Testis (tissue), 3 donors: ENCODE data around the gene RABGAP1L. TPM values are rescaled to one million over a fixed set of nuclear protein-coding genes. Genes with fewer than 3 reads are reported as not detected.
"Not testable (repeated sequence)": the region's sequence is repeated elsewhere in the genome, so short reads cannot be mapped to it uniquely, and the experiment has no call there.

Experiments
- DNase-seq: peaks from one replicate; pipeline ENCODE4 v3.0.0-alpha.2; 2019
- H3K27ac ChIP-seq, 2 donors: fragments of 200-600 bp; sonication (generic); one replicate each; pipeline ENCODE4 v1.5.1; 2019
- H3K27me3 ChIP-seq: fragments of 200-600 bp; sonication (generic); one replicate; pipeline ENCODE4 v1.5.1; 2019
- H3K36me3 ChIP-seq: fragments of 200-600 bp; sonication (generic); one replicate; pipeline ENCODE4 v1.5.1; 2017; ENCODE audit warnings: low read depth; ENCODE audit errors: missing control alignments
- H3K4me1 ChIP-seq: fragments of 200-600 bp; sonication (generic); one replicate; pipeline ENCODE4 v1.5.1; 2019
- H3K4me3 ChIP-seq, 2 donors: fragments of 200-600 bp; sonication (generic); one replicate each; pipeline ENCODE4 v1.5.1; 2017 to 2019
- H3K9me3 ChIP-seq: fragments of 200-600 bp; sonication (generic); one replicate; pipeline ENCODE4 v1.5.1; 2017
- POLR2A ChIP-seq: fragments of 450-650 bp; IDR thresholded peaks from one replicate; pipeline ENCODE4 v1.6.1; 2017; ENCODE audit warnings: antibody characterized with exemption, mild to moderate bottlenecking, moderate library complexity
- WGBS, 2 donors: methylation state at CpG; one replicate each; pipeline ENCODE4 v1.1.5; 2018; 5-methylcytosine and 5-hydroxymethylcytosine counted together
- intact Hi-C: fragments of 100-400 bp; cut with DNase I; formaldehyde crosslinking; loops from one replicate; pipeline ENCODE4 v1.15.1; 2023; ENCODE audit warnings: low total_unique reads
- polyA plus RNA-seq: library from polyadenylated mRNA; stranded (reverse); fragments of 350-450 nt; fragmentation: Illumina TruSeq; extraction: RNeasy Lipid Tissue Mini Kit (QIAGEN cat#74804); gene quantifications from one replicate; pipeline ENCODE4 v1.2.3, GENCODE V29; 2014; ENCODE audit warnings: low read depth, low replicate concordance; ENCODE audit not compliant: insufficient read depth
- total RNA-seq, 2 donors: library from RNA; depleted of rRNA; stranded (reverse); fragments of >200 nt; gene quantifications; one replicate each; pipeline ENCODE4 v1.2.3, GENCODE V29; 2016
- TF ChIP-seq, protein P1 (sequence below), 3 experiments: fragments of 450-650 bp in 2 of 3; fragments of 200-600 bp in 1 of 3; sonication (generic) in 1 of 3; IDR thresholded peaks; one replicate each; pipeline ENCODE4 v1.5.1; 2016 to 2019; ENCODE audit warnings: antibody characterized with exemption in 3 of 3, mild to moderate bottlenecking in 2 of 3, moderate library complexity in 1 of 3

The RABGAP1L gene
- total and polyA plus RNA-seq, 3 donors from 2014 or later = 40.5 to 53.1 (median 49.5) TPM

DNA sequence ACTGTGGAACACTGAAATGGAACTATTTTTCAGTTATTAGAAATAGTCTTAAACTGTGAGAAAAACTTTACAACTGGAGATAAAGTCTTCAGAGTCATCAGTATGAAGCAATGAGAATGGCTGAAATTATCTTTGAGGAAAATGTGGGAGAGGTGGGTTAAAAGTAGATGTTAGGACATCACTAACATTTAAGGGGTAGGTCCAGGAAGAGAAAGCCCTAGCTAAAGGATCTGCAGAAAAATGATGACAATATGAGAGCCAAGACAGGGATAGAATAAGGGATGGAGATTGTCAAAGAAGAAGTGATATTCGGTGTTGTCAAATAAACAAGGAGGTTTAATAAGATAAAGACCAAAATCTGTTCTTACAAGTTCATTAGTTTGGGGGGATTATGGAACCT lies 165.2 kb downstream of the RABGAP1L start:
- TF ChIP-seq POLR2A = no peak
- TF ChIP-seq, protein P1, sequence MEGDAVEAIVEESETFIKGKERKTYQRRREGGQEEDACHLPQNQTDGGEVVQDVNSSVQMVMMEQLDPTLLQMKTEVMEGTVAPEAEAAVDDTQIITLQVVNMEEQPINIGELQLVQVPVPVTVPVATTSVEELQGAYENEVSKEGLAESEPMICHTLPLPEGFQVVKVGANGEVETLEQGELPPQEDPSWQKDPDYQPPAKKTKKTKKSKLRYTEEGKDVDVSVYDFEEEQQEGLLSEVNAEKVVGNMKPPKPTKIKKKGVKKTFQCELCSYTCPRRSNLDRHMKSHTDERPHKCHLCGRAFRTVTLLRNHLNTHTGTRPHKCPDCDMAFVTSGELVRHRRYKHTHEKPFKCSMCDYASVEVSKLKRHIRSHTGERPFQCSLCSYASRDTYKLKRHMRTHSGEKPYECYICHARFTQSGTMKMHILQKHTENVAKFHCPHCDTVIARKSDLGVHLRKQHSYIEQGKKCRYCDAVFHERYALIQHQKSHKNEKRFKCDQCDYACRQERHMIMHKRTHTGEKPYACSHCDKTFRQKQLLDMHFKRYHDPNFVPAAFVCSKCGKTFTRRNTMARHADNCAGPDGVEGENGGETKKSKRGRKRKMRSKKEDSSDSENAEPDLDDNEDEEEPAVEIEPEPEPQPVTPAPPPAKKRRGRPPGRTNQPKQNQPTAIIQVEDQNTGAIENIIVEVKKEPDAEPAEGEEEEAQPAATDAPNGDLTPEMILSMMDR (IDR thresholded peaks at IDR 0.05) = no peak
- Histone ChIP-seq H3K9me3 (no peaks in the 10 kb centered on the region), H3K4me3 (no peak overlapping the region), H3K27ac (no peak overlapping the region), H3K36me3 (no peaks in the 10 kb centered on the region), H3K27me3 (no peaks in the 10 kb centered on the region), H3K4me1 (no peaks in the 10 kb centered on the region)
- intact Hi-C loops = no loop called here
- WGBS, 2 donors = 97 to 100% methylated on average over 1 of the region's 1 CpG
- no peak for DNase-seq

DNA sequence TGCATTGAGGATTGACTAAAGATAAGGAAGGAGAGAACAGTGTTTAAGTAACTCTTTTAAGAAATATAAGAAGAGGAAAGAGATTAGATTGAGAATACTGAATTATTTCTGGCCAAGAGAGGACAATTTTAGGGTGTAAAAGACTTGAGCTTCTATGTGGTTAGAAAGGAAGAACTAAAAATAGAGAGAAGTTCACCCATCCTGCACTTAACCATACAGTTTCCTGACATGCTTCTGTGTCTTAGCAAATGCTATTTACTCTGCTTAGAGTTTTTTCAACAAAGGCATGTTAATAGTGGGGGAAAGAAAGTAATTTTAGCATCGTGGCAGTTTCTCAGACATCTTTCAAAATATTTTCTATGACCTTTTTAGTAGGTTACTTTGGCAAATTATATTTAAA lies 165.6 kb downstream of the RABGAP1L start:
- Histone ChIP-seq H3K4me1 (no peaks in the 10 kb centered on the region), H3K36me3 (no peaks in the 10 kb centered on the region), H3K4me3 (no peak overlapping the region), H3K27ac (no peak overlapping the region), H3K9me3 (no peaks in the 10 kb centered on the region), H3K27me3 (no peaks in the 10 kb centered on the region)
- no peak for DNase-seq
- WGBS, 2 donors = 60 to 77% methylated on average over 1 of the region's 1 CpG
- no peak for TF ChIP-seq POLR2A
- TF ChIP-seq, protein P1 (IDR thresholded peaks at IDR 0.05) = no peak
- intact Hi-C loops = no loop called here

DNA sequence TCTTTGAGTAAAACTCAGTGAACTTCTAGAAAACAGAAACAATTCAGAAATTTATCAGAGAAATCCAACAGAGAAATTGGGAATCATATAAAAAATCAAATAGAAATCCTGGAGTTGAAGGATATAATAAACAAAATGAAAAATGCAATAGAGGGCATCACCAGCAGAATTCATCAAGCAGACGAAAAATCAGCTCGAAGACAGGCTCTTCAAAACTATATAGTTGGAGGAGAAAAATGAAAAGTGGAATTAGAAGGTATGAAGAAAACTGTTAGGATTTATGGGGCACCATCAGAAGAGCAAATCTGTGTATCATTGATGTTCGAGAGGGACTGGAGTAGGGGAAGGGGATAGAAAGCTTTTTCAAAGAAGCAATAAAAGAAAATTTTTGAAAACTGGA lies 167.0 kb downstream of the RABGAP1L start:
- no peak for DNase-seq
- intact Hi-C loops = no loop called here
- no peaks in the 10 kb centered on the region for H3K4me1 ChIP-seq
- H3K9me3 ChIP-seq = no peaks in the 10 kb centered on the region
- 95 to 98% methylated on average over 3 of the region's 3 CpGs for WGBS, 2 donors
- H3K4me3 ChIP-seq = no peak overlapping the region
- no peaks in the 10 kb centered on the region for H3K27me3 ChIP-seq
- H3K27ac ChIP-seq = no peak overlapping the region
- TF ChIP-seq, protein P1 (IDR thresholded peaks at IDR 0.05) = no peak
- no peak for TF ChIP-seq POLR2A
- no peaks in the 10 kb centered on the region for H3K36me3 ChIP-seq

DNA sequence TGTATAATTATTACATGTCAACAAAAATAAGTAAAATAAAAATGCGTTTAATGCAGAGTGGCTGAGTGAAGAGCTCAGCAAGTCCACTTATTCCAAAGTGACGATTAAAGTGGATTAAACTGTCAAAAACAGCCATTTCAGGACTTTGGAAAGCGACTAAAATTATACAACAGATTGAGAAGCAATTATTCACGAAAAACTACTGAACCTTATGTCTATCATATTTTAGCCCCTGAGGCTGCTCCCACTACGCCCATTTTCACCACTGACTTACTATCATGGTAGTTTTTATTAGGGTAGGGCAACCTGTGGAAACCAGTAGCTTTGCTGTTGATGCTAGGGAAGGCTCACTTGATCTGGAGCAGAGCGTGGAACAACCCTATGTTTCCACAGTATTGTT lies 174.1 kb downstream of the RABGAP1L start:
- Histone ChIP-seq H3K27ac (no peak overlapping the region), H3K9me3 (no peaks in the 10 kb centered on the region), H3K4me1 (no peaks in the 10 kb centered on the region), H3K36me3 (no peaks in the 10 kb centered on the region), H3K4me3 (no peak overlapping the region), H3K27me3 (no peaks in the 10 kb centered on the region)
- TF ChIP-seq, protein P1 (IDR thresholded peaks at IDR 0.05) = no peak
- no peak for TF ChIP-seq POLR2A
- intact Hi-C loops = no loop called here
- WGBS, 2 donors = 94 to 95% methylated on average over 6 of the region's 6 CpGs
- no peak for DNase-seq

DNA sequence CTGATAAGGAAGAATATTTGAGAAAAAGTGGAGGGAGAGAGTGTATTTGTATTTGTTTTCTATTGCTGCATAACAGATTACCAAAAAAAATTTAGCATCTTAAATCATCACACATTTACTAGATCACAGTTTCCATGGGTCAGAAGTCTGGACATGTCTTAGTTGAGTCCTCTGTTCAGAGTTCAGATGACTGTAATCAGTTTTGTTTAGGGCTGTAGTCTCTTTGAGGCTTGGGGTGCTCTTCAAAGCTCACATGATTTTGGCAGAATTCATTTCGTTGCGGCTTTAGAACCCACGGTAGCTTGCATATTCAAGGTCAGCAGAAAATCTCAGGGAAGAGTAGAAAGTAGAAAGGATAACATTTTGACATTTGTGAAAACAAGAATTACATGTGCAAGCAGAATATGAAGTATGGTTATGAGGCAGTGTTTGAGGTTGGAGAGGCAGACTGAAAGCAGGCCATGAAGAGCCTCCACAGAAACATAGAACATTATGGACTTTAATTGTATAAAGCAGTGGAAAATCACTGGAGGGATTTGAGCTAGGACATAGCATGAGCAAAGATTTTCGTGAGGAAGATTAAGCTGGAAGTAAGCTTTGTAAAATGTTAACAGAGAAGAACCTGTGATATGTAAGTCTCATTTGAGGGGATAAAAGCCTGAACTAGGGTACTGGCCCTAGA lies 177.8 kb downstream of the RABGAP1L start:
- Histone ChIP-seq H3K36me3 (no peaks in the 10 kb centered on the region), H3K4me3 (no peak overlapping the region), H3K27ac (no peak overlapping the region), H3K9me3 (no peaks in the 10 kb centered on the region), H3K27me3 (no peaks in the 10 kb centered on the region), H3K4me1 (no peaks in the 10 kb centered on the region)
- TF ChIP-seq POLR2A = no peak
- TF ChIP-seq, protein P1 (IDR thresholded peaks at IDR 0.05) = no peak
- no peak for DNase-seq
- WGBS, 2 donors = 46 to 64% methylated on average over 4 of the region's 4 CpGs
- intact Hi-C loops = no loop called here

DNA sequence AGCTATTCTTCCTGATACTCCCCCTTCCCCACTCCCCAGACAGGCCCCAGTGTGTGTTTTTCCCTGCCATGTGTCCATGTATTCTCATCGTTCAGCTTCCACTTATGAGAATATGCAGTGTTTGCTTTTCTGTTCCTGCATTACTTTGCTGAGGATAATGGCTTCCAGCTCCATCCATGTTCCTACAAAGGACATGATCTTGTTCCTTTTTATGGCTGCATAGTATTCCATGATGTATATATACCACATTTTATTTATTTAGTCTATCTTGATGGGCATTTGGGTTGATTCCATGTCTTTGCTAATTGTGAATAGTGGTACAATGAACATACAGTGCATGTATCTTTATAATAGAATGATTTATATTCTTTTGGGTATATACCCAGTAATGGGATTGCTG lies 181.1 kb downstream of the RABGAP1L start:
- 83 to 86% methylated on average over 1 of the region's 1 CpG for WGBS, 2 donors
- H3K9me3 ChIP-seq, H3K36me3 ChIP-seq, H3K4me1 ChIP-seq, intact Hi-C loops, H3K27me3 ChIP-seq, H3K27ac ChIP-seq, DNase-seq, H3K4me3 ChIP-seq: not testable (repeated sequence)
